ENCODE measurements around the gene CLGN.
"Not testable (repeated sequence)": the region's sequence is repeated elsewhere in the genome, so short reads cannot be mapped to it uniquely, and the experiment has no call there.

The CLGN gene, protein sequence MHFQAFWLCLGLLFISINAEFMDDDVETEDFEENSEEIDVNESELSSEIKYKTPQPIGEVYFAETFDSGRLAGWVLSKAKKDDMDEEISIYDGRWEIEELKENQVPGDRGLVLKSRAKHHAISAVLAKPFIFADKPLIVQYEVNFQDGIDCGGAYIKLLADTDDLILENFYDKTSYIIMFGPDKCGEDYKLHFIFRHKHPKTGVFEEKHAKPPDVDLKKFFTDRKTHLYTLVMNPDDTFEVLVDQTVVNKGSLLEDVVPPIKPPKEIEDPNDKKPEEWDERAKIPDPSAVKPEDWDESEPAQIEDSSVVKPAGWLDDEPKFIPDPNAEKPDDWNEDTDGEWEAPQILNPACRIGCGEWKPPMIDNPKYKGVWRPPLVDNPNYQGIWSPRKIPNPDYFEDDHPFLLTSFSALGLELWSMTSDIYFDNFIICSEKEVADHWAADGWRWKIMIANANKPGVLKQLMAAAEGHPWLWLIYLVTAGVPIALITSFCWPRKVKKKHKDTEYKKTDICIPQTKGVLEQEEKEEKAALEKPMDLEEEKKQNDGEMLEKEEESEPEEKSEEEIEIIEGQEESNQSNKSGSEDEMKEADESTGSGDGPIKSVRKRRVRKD

DNA sequence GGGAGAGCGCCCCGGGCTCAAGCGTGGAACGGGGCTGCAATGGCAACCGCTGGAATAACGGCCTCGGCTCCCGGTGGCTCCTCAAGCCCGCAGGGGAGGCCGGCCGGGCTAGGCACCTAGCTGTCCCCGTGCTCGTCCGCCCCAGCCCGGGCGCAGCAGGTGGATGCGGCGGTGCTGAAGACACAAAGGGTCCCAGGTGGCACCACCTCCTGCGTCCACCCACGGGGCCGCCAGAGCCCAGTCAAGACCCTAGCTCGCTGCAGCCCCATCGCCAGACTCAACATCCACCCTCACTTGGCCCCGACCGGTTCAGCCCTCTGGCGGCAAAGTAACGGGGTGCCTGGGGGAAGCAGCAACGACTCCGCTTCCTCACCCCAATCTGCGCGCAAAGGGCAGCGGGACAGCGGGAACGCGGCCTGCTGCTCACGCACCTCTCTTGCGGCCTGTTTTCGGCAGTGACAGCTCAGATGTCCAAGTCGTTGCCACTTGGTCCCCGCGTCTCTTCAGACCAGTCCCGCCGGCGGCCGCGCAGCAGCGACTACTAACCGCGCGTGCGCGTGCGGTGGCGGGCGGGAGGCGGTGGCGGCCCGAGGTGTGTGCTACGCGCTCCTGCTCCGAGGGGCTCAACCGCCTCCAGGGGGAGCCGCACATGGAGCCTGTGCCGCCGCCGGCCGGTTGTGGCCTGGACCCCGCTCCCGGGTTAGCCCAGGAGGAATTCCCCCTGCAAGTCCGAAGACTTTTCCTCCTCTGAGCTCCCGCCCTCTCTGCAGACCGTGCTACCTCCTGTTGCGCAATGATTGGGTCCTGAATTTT lies at the start of gene CLGN:
Gene CLGN (minus strand): TSS at position 543 of the 813 bp plus-strand sequence. CDS start 14,570 bp downstream, outside the sequence.
- peak; percentile 83 for DNase-seq

DNA sequence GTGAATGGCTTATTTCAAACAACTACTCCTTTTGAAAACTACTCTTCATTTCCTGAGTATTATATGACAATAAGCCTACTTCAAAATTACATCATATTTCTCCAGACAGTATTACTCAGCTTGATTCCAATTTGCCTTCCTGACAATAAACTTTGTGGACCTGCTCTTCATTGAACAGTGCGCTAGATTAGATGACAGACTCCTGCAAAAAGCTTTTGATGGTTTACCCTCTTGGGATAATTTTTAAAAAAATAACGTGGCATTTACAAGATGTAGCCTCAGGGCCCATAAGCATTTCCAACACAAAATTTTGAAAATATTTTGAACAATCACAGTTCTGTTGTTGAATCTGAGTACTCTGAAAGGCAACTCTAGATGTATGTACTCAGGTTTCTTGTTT lies 44.7 kb upstream of the CLGN start:
- no peak for DNase-seq

DNA sequence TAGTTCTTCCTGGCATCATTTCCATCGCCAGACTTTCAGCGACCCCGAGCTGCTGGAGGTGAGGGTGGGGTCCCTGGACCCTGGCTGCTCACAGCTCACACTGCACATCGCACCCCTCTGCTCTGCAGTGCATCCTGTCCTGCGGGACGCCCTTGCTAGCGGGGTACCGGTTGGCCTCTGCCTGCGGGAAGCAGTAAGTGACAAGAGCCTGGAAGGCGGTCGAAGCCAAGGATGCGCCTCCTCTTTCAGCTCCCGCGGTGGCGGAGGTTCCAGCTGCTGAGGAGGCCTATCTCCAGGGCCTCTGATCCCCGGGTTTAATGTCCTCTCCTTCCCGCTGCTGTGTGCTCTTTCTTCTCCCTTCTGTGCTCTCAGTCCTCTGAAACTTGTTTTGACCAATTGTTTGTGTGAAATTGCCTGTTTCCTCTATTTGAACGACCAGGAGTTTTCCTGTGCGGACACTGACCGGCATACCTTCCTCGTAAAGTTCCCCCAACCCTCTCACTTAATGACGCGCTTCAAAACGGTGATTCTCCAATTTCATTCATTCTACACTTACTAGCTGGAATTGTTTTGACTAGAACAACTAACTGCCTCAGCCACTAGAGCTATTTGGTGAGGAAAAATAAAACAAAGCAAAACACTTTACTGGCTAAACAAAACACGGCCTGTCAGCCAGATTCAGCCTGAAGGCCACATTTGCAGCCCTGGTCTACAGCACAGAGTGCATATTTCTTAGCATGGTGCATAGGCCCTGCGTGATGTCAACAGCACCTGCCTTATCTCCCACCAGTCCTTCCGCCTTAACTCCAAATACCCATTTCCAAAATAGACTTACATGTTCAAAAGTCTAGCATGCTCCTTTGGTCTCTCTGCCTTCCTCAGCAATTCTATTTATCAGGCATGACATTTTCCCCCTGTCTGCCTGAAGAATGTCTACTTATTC lies 42.6 kb upstream of the CLGN start:
- no peak for DNase-seq

DNA sequence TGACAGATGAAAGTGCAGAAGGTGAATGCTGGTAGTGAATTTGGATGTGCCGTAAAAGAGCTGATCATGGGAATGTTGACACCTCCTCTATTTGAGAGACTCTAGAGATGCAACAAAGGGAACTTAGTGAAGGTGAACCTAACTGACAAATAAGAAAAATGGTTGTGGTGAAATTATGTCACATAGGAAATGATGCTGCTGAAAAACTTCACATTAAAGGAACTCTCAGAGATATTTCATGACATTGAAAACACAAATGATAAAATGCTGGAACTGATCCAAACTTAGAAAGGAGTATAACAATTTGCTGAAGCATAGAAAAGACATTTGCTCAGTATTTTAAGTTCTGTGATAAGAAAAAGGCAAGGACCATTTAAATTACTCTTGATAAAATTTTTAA lies 38.7 kb upstream of the CLGN start:
- DNase-seq: no peak

DNA sequence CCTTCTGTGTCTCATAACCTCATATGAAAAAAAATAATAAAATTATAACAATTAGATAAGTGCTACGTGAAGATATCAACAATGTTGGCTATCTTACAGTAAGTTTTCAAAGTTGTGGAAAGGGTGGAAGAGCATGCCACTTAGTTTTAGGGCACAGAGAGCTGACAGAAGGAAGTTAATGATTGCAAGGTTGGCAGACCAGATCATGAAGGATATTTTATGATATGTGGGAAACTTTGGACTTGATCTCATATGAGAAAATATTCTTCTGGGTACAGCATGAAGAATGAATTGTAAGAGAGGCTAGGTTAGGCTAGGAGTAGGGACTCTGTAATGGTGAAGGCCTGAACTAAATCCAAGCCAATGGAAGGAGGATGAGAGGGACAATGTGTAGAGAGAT lies 36.2 kb upstream of the CLGN start:
- no peak for DNase-seq

DNA sequence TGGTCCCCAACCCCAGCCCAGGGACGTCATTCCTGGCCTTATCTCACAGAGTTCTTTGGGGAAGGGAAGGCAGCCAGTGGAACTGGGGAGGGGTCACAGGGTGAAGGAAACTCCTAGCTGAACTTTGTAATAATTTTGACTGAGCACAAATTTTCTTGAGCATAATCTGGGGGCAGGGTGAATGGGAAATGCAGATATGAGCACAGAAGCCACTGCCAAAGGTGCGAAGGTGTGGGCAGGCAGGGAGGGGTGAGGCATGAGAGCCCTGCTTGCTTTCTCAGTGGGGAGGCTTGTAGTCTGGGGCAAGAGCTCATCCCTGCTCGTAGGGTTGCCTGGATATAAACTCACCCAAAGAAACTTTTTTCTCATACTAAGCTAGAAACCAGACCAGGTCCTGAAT lies 35.7 kb upstream of the CLGN start:
- no peak for DNase-seq

DNA sequence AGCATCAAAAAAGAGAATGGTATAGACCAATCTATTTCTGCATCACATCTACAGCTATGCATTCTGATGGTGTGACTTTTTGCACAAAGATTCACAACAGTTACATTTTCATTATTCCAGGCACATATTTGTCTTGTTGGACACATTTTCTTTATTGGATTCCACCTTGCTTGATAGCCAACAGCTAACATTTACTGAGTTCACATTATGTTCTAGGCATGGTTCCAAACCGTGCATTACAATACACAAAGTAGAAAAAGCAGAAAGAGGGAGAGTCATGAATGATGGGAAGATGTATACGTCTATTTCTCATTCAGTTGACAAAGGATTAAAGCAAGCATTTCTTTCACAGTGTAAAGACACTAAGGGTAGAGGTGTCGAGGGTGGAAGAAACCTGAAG lies 22.9 kb upstream of the CLGN start:
- no peak for DNase-seq

DNA sequence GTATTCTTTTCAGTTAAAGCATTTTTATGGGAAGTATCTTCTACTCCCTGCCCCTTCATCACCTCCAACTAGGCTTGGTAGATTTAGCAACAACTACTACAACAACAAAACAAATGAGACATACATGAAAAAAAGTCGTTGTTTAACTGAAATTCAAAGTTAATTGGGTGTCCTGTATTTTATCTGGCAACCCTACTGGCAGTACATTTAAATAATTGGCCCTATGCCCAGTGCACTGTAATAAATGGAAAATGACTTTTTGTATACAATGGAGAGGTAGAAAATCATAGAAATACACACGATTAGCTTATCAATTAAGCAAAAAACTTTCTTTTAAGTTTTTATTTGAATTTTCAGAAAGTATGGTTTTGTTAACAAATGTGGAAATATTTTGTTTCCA lies 21.4 kb upstream of the CLGN start:
- peak; percentile 18 for DNase-seq

DNA sequence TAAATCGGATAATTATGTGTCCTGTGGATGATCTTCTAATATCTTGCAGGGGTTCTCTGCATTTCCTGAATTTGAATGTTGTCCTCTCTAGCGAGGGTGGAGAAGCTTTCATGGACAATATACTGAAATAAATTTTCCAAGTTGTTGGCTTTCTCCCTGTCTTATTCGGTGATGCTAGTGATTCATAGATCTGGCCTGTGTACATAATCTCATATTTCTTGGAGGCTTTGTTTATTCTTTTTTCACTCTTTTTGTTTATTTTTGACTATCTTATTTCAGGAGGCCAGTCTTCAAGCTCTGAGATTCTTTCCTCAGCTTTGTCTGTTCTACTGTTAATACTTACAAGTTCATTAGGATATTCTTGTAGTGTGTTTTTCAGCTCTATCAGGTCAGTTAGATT lies 20.7 kb upstream of the CLGN start:
- no peak for DNase-seq

DNA sequence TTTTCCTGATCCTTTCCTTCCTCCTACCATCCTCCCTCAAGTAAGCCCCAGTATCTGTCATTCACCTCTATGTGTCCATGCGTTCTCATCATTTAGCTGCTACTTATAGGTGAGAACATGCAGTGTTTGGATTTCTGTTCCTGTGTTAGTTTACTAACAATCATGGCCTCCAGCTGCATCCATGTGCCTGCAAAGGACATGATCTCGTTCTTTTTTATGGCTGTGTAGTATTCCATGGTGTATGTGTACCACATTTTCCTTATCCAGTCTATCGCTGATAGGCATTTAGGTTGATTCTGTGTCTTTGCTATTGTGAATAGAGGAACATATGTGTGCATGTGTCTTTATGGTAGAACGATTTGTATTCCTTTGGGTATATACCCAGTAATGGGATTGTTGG lies 16.9 kb upstream of the CLGN start:
- not testable (repeated sequence) for DNase-seq

DNA sequence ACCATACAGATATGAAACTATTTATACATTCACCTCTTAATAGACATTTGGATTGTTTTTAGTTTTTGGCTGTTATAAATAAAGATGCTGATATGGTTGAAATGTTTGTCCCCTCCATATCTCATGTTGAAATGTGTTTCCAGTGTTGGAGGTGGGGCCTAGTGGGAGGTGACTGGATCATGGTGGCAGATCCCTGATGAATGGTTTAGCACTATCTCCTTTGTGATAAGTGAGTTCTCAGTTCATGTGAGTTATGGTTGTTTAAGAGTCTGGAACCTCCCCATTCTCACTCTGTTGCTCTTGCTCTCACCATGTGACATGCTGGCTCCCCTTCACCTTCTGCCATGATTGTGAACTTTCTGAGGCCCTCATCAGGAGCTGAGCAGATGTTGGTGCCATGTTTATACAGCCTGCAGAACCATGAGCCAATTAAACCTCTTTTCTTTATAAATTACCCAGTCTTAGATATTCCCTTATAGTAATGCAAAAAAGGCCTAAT lies 12.2 kb upstream of the CLGN start:
- DNase-seq: no peak

DNA sequence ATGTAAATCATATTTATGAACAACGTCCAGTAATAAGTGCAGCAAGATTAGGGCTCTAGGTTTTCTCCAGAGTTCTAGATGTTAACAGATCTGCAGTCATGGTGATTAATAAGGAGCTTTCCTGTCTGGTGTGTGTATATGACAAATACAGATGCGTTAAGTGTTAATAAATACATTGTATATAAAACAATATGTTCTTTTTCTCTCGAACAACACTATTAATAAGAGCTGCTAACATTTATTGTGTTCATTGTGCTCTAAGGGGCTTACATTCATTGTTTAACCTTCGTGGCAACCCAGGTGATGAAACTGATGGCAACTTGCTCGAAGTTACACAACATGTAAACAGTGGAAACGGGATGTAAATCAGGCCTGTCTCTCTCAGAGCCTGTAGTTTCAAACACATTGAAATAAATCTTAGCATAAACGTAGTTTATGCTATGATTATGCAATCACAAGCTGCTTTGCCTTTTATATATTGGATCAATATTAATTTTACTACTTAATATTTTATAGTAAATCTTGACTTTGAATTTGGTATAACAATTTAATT lies 547 bp upstream of the CLGN start:
- DNase-seq: no peak

DNA sequence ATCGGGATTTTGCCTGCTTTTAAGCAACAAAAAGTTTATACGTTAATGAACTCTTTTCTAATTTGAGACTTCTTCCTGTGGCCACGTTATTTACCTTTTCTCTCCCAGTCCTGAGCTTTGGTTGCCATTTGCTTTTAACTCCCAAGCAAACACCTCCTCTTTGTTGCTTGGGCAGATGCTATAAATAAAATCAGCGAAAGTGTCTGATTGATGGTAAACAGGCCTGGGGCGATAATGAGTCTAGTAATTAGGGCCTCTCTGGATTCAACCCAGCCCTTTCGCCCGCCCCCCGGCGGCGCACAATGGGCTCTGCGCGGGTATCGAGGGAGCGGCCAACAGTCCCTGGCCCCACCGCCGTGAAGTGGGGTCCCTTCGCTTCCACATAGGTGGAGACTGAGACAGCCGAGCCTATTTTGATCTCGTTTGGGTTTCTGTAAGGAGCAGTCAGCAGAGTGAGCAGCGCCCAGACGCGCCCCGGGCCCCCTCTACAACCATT lies 790 bp downstream of the CLGN start:
- DNase-seq: peak; percentile 72

DNA sequence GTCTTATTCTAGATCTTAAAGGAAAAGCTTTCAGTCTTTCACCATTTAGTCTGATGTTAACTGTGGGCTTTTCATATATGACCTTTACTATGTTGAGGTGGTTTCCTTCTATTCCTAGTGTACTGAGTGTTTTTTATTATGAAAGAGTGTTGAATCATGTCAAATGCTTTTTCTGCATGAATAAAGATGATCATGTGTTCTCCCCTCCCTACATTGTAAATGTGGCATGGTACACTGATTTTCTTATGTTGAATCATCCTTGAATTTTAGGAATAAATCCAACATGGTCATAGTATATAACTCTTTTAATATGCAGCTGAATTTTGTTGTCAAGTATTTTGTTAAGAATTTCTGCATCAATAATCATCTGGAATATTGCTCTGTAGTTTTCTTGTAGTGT lies 4.3 kb downstream of the CLGN start:
- no peak for DNase-seq

DNA sequence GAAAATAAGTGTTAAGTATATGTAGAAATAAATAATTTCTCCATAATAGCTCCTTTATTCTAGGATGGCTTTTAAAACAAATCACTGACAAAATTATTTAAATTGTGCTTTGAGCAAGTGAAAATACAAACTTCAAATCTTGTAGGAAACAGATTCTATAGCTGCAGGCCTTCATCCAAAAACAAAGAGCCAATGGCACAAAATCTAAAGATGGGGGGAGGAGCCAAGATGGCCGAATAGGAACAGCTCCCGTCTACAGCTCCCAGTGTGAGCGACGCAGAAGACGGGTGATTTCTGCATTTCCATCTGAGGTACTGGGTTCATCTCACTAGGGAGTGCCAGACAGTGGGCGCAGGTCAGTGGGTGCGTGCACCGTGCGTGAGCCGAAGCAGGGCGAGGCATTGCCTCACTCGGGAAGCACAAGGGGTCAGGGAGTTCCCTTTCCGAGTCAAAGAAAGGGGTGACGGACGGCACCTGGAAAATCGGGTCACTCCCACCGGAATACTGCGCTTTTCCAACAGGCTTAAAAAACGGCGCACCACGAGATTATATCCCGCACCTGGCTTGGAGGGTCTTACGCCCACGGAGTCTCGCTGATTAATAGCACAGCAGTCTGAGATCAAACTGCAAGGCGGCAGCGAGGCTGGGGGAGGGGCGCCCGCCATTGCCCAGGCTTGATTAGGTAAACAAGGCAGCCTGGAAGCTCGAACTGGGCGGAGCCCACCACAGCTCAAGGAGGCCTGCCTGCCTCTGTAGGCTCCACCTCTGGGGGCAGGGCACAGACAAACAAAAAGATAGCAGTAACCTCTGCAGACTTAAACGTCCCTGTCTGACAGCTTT lies 14.1 kb downstream of the CLGN start:
- not testable (repeated sequence) for DNase-seq

DNA sequence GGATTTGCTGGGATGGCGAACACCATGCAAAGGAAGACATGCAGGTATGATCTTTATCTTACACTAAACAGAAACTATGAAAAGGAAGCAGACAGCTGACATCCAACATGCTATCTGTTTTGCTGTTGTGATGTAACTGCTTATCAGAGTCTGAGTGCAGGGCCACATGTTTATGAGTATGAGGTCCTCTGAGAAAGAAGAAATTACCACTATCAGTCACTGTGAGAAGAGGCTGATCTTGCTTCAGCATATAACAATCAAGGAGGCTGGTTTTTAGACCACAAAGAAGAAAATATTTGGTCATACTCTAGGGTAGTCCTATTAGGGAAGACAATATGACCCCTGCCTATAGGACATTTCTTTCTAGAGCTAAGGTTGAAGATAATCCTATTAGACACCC lies 18.5 kb downstream of the CLGN start:
- no peak for DNase-seq

DNA sequence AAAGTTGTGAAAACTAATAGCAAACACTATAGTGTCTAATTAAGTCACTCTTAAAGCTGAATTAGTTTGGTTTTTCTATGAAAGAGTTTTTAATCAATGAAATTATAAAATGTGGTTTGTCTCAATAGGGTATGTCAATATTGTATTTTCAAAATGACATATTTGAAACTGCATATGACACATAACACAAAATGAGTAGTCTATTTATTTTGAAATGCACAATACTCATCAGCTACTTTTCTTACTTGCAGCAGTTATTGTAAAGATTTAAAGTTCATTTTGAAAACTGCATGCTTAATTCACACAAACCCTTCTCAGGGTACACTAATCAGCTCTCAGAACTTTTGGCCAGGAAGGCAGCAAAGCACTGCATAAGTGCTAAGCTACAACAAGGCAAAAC lies 21.2 kb downstream of the CLGN start:
- no peak for DNase-seq

DNA sequence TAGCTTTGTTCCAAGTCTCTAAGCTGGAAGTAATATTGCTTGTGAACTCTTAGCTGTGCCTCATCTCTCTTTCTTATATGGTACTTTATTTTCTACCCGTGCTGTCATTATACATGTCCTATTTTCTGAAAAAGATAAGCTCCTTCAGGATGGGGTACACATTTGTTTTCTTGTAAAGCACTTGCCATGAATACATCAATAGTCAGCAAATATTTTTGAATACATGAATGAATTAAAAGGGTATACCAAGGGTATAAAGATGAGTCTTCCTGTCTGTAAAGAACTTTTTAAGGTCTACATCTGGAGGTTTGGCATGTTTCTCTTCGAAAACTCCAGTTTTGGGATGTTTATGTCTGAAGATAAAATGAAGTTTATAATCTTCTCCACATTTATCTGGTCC lies 27.3 kb downstream of the CLGN start:
- DNase-seq: no peak

DNA sequence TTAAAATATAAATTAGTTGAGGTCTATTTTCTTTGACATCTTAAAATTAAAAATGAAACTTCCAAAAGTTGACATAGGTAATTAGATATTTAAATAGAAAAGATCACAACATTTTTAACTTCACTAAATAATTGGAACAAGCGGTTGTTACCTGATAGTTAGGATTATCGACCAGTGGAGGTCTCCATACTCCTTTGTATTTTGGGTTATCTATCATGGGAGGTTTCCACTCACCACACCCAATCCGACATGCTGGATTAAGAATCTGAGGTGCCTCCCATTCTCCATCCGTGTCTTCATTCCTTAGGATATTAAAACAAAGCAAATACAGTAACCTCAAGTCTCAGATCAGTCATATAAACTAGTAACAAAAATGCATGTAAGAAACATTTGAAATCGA lies 31.8 kb downstream of the CLGN start:
- no peak for DNase-seq

DNA sequence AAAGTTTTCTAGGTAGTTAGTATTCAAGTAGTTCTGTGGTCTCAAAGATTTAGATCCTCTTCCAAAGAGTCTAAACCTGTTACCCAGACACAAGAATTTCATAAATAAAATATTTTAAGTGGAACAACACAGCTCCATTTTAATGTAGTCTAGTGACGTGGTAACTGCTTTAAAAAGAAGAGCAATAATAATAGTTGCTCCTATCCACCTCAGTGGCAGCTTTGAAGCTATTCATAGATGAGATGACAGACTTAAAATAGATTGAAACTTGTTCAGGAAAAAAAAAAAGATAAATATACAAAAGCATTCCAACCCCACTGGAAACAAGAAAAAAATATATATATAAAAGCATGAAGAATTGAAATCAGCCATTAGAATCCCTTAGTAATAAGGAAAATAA lies 39.4 kb downstream of the CLGN start:
- DNase-seq: no peak

DNA sequence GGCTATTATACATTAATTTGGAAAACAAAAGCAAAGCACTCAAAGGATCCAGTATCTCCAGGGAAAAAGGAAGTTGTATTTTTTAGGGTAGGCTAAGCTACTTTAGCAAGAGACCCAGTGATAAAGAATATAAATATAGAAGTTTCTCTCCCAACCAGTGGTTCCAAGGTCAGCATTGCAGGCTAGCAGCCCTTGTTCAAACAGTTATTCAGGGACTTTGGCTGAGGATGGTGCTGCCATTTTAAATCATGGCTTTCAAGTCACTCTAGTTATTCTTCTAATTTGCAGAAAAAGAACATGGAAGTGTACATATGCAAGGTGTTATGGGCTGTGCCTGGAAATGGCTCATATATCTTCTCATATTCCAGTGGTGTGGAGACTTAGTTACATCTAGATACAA lies 44.7 kb downstream of the CLGN start:
- no peak for DNase-seq

All from NCI-H1436 (cell line).